ENCODE measurements around the gene DPP4. TPM values are rescaled to one million over a fixed set of nuclear protein-coding genes. Genes with fewer than 3 reads are reported as not detected.

Gene DPP4
- total RNA-seq, 1 donor from 2014 or later = 104 TPM

DNA sequence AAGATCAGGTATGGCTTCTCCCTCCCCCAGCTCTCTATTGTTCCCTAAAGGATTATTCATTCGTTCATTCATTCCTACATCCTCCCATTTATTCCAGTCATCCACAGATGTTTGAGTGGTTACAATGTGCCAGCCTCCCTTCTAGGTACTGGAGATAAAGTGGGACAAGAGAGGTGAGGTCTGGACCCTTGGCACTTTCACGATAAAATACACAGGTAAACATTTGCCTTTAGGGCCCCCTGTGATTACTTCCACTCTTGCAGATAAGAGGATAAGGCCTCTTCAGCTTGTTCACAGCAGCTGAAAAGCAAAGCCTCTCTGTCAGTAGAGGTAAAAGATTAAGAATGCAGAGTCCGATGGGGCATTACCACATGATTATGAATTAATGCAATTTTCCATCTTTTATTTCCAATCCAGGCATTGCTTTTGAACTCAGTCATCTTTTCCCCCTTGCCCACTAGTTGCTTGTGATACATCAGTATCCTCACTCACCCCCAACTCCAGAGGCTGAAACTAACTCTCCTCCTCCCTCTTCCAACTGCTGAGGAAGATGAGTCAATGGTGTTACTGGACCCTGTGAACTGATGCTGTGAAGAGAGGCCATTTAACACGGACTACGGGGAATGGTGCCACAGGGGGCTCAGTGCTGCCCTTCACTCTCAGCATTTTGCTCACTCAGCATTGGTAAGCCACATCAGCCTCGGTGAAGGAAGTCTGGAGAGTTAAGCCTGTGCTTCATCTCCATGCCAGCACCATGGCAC, 1.1 kb upstream of the DPP4 start:
- no peak for DNase-seq (ENCODE audit: low read depth)
- no peak overlapping the region for H3K4me3 ChIP-seq (ENCODE audit: low read depth, low read length)

DNA sequence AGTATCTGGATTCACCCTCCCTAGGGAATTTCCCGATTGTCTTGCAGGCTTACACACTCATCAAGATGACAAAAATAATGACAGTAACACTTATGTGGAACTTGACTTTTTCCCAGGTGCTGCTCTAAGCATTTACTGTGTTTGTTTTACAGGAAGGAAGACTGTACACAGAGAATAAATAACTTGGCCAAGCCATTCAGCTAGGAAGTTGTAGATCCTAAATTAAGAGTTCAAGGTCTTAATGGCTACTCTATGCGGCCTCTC, 549 bp upstream of the DPP4 start:
- TF ChIP-seq, protein P1, sequence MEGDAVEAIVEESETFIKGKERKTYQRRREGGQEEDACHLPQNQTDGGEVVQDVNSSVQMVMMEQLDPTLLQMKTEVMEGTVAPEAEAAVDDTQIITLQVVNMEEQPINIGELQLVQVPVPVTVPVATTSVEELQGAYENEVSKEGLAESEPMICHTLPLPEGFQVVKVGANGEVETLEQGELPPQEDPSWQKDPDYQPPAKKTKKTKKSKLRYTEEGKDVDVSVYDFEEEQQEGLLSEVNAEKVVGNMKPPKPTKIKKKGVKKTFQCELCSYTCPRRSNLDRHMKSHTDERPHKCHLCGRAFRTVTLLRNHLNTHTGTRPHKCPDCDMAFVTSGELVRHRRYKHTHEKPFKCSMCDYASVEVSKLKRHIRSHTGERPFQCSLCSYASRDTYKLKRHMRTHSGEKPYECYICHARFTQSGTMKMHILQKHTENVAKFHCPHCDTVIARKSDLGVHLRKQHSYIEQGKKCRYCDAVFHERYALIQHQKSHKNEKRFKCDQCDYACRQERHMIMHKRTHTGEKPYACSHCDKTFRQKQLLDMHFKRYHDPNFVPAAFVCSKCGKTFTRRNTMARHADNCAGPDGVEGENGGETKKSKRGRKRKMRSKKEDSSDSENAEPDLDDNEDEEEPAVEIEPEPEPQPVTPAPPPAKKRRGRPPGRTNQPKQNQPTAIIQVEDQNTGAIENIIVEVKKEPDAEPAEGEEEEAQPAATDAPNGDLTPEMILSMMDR (conservative IDR thresholded peaks at IDR 0.05; ENCODE audit: low read depth, low read length) = no peak
- H3K4me3 ChIP-seq (ENCODE audit: low read depth, low read length) = peak overlapping the region; percentile 89
- no peak for DNase-seq (ENCODE audit: low read depth)

More for the DNA sequence above, 1.1 kb upstream of the DPP4 start:
- TF ChIP-seq, protein P1 (conservative IDR thresholded peaks at IDR 0.05; ENCODE audit: low read depth, low read length) = no peak

GRCh38 chr2:162072976-162073887, 783 bp downstream of the DPP4 start:
- peak overlapping the region; percentile 89 for H3K4me3 ChIP-seq (ENCODE audit: low read depth, low read length)
- DNase-seq (ENCODE audit: low read depth) = no peak
- TF ChIP-seq, protein P1 (conservative IDR thresholded peaks at IDR 0.05; ENCODE audit: low read depth, low read length) = no peak

DNA sequence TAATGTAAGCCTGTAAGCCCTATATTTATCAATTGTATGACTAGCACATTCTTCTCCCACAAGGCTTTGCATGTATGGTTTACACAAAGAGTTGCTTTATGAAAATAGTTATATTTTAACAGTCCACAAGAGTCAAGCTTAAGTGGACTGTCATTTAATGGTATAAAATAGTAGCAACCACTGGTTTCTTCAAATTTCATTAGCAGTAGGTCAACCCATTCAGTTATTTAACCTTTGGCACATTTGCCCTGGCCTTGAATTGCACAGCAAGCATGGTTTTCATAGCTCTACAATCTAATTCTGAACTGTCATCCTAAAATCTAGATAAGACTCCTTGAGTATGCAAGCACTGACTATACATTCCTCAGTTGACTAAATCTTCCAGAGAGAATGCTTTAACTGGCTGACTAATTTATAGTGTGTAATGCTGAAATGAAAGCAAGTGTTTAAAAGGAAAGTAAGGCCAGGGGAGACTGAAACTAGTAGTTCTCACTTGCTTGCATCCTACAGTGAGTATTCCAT, 1.8 kb downstream of the DPP4 start:
- H3K4me3 ChIP-seq (ENCODE audit: low read depth, low read length) = peak overlapping the region; percentile 89
- TF ChIP-seq, protein P1 (conservative IDR thresholded peaks at IDR 0.05; ENCODE audit: low read depth, low read length) = no peak

GRCh38 chr2:162071001-162071400, 3.0 kb downstream of the DPP4 start:
- peak overlapping the region; percentile 89 for H3K4me3 ChIP-seq (ENCODE audit: low read depth, low read length)
- no peak for DNase-seq (ENCODE audit: low read depth)

More for the DNA sequence above, 1.8 kb downstream of the DPP4 start:
- DNase-seq (ENCODE audit: low read depth) = no peak

GRCh38 chr2:162070228-162070936, 3.6 kb downstream of the DPP4 start:
- TF ChIP-seq, protein P1 (conservative IDR thresholded peaks at IDR 0.05; ENCODE audit: low read depth, low read length) = no peak
- peak overlapping the region; percentile 89 for H3K4me3 ChIP-seq (ENCODE audit: low read depth, low read length)
- DNase-seq (ENCODE audit: low read depth) = no peak

More at GRCh38 chr2:162071001-162071400, 3.0 kb downstream of the DPP4 start:
- TF ChIP-seq, protein P1 (conservative IDR thresholded peaks at IDR 0.05; ENCODE audit: low read depth, low read length) = no peak

Data from epithelial cell of proximal tubule (primary cell).